Hematopoietic multipotent progenitor cell (in vitro differentiated cells): ENCODE results near the gene NPR3. TPM values are rescaled to one million over a fixed set of nuclear protein-coding genes. Genes with fewer than 3 reads are reported as not detected.
"Not testable (repeated sequence)": the region's sequence is repeated elsewhere in the genome, so short reads cannot be mapped to it uniquely, and the experiment has no call there.

Source experiments
- DNase-seq, 3 donors: peaks; one replicate each; pipeline ENCODE4 v3.0.0-alpha.2; 2011 to 2015; ENCODE audit warnings: low read depth in 2 of 3, low spot score in 2 of 3
- total RNA-seq: library from RNA; depleted of rRNA; stranded (reverse); fragments of >200 nt; gene quantifications from one replicate; pipeline ENCODE4 v1.2.3, GENCODE V29; 2012

The NPR3 gene
- total RNA-seq, 1 donor = 360 TPM

DNA sequence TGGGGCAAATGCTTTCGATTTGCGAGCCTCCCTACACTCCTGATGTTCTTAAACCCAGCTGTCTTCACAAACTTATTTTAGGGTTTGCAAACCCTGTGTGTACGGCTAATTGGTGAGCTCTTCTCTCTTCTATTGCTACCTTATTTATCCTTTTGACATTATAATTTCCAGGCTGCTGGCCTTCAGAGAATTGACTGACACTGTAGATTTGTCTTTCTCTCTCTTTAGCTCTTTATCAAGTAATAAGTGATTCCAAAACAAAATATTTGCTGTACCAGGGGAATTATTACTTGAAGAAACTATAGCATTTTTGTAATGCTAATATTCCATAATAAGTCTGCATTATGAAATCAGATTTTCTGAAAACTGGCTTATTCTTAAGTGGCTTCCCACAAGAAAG is 92.5 kb downstream of the NPR3 start:
- no peak for DNase-seq

DNA sequence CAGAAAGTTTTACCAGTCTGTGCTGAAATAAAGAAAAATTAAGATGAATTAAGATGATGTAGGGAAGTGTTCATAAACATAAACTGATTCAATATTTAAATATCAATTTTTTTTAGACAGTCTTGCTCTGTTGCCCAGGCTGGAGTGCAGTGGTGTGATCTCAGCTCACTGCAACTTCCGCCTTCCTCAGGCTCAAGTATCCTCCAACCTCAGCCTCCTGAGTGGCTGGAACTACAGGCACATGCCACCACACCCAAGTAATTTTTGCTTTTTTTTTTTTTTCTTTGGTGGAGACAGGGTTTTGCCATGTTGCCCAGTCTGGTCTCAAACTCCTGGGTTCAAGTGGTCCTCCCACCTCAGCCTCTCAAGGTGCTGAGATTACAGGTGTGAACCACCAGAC is 94.3 kb downstream of the NPR3 start:
- not testable (repeated sequence) for DNase-seq

DNA sequence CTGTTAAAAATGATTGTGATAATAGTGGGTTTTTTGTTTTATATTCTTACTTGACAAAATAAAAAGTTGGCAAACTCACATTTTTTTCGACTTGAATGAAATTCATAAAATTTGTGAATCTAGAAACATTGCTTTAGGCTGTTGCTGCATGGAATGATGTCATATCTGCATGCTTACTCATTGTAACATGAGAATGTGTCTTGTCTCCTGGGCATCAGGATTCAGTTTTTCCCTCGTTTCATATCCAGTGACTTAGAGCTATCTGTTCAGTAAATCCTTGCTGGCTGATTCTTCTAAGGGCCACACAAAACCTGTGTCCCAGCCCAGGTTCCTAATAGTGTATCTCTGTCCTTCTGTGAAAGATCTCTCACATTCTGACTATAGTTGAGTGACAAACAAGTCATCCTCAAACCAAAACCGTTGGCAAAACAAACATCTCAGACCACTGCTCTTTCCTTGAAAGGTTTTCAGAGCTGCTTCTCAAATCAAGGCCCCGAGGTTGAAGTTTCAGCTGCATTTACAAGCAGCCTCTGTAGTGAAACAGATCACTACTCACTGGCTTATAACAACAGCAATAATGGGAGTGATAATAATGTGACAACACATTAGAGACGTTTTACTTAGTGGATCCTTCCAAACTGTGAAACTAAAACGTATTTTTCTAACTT is 95.0 kb downstream of the NPR3 start:
- no peak for DNase-seq

DNA sequence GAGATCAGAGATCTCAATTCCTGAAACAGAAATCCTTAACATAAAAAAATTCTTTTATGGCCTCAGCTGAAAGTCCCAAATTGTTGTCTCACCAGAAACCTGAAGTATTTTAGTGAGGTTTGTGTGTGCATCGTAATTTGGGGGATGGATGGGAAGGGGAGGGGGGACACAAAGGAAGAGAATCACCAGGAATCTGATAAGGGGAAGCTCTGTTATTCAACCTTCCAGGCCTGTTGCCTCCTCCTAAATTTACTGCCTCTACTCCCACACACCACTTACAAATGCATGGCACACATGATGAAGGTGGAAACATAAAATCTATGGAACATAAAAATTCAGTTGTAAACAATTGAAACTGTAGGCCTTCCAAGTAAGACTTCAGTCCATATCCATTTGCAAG is 97.7 kb downstream of the NPR3 start:
- no peak for DNase-seq

DNA sequence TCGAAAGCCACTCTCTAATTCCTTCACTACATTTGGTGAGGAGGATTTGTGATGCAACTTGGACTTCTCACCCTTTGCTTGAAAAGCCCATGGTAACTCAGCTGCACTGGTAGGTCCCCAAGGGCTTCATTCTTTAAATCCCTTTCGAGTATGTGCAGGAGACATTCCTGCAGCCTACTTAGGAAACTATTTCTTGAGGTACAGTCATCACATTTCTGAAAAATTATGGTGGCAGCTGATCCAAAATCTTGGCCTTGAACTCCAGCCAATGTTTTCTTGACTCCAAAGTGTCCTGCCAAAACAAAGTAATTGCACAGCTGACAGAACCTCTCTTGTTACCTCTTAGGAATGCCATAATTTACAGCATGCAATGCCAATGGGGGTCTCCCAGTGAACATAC is 99.7 kb downstream of the NPR3 start:
- DNase-seq = no peak

DNA sequence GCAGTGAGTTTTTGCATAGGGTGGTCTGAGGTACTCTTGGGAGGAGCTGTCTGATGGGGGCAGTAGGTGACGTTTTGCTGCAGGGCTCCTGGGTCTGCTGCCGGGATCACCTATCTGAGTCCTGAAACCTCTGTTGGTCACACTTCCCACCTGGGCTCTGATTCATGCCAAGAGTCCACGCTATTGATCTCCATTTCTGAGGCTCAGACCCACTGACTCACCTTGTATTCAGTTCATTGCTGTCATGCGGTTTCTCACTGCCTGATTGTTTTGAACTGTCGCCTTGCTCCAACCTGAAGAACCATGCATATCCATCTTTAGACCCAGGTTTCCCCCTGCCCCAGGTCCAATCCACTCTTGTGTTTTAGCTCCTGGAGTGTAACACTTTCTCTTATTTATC is 101.3 kb downstream of the NPR3 start:
- no peak for DNase-seq

DNA sequence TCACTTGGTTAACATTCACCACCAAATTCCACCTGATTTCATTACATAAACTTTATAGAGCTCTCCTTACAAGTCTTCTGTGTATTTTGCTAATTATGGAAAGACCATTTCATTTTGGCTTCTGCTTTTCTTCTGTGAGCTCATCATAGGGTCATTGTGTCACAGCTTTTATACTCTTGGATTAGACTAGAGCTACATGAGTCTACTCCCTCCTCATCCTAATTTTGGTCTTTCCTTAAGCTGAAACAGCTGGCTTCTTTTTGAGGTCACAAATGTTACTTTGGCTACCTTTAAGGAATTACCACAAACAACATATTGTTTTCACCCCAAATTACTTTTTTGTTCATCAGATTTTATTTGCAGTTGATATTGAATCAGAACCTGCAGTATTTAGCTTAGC is 103.0 kb downstream of the NPR3 start:
- no peak for DNase-seq

DNA sequence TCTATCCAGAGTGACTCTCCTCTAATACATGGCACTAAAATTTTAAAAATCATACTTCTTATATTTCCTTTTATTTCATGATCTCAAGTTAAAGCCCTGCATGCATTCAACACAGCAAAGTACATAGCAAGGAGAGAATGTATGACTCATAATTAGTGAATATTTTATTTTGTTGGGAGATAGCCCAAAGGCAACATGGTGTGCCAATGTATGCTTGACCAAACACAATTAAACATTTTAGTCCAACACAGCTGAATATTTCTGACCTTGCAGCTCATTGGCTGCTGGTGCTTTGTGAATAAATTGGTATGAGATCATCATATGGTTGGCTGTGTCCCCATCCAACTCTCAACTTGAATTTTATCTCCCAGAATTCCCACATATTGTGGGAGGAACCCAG is 103.5 kb downstream of the NPR3 start:
- no peak for DNase-seq

DNA sequence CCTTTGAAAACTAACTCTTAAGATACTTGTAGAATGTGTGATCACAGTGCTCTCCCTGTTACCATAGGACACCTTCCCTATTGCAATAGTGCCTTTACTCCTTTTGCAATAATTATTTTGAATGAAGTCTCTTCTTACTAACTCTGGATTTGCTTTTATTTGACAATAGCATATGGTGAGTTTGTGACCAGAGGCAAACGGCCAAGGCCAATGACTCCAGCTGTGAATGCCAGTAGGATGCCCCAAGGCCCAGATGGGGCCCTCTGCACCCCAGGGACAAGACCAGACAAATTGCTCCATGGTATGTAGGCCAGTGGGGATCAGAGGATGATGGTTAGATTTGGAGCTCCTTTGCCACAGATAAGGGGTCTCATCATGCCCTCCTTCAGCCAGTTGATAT is 116.9 kb downstream of the NPR3 start:
- no peak for DNase-seq

DNA sequence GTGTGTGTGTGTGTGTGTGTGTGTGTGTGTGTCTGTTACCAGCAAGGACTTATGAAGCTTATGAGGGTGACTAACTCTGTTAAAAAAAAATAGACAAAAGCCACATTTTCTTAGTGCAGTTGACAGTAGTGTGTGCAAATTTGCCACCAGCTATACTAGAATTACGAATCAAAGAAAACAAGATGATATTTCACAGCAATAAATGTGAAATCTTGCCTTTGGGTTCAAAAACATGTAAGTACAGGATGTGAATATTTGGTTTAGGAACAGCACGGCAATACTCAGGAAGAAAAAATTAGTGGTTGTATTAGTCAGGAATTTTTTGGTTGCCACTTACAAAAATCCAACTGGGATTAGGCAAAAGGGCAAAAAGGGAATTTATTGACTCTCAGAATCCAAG is 117.4 kb downstream of the NPR3 start:
- no peak for DNase-seq

DNA sequence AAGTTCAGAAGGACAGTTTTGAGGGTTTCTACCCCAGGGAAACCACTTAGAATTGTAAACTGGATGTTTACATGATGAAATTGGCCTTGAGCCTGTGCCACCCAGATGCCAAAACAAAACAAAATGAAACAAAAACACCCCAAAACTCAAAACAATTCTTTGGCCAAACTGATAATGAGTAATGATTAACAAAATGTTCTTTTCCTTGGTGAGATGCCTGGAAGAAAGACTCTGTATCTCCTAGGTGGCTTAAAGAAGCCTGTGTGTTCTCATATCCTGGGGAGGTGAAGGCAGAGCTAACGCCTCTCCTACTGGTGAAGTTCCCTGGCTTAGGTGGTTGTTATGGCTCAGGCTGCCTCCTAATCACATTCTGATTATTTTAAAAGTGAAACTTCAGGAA is 120.5 kb downstream of the NPR3 start:
- DNase-seq = no peak

DNA sequence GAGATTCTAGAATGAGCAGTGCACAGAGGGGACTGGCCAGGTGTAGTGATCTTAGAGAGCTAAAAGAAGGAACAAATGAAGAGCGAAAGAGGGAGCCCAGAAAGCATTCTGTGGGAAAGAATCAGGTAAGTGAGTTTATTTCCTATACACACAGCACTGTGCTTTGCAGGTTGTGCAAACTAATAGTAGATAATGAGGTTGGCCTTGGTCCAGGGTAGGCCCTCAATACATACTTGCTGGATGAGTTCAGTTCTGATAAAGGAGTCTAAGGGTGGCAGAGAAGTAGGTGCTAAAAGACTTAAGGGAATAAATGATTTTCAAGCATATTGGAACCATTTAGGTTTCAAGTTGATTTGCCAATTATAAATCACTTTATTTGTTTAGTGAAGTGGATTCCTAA is 122.0 kb downstream of the NPR3 start:
- no peak for DNase-seq

DNA sequence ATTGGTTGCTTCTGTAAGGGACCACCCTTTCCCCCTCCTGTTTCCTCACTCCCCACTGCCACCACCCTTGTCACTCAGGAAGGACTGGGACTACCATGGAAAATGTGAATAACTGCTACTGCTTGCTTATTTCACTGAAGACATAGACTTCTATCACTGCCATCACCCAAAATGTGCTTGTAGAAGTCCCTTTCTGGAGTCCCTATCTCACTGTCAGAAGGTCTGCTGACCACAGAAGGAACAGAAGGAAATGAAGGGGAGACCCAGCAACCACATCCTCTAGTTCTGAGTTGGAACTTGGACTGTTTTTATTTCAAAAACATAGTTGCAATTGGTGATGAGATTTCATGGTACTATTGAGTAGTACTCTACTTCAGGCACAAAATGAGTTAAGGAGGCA is 122.5 kb downstream of the NPR3 start:
- DNase-seq = peak in 2 of 3 donors; percentile 50 to 85

DNA sequence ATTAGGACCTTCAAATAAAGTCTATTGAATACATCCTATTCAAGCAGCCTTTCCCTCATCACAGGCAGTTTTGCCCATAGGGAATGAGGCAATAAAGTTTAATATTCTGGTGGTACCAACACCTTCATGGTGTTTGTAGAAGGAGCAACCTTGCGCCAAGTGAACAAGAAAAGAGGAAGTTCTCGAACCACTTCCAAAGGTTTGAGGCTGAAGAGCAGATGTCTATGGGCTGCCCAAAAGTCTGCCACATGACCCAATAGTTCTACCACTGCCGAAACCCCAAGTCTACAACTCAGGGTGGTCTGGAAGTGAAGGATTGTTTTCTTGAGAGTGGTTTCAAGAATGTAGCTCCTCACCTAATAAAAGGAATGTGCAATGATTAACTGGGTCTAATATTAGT is 123.1 kb downstream of the NPR3 start:
- peak in 1 of 3 donors; percentile 70 for DNase-seq

DNA sequence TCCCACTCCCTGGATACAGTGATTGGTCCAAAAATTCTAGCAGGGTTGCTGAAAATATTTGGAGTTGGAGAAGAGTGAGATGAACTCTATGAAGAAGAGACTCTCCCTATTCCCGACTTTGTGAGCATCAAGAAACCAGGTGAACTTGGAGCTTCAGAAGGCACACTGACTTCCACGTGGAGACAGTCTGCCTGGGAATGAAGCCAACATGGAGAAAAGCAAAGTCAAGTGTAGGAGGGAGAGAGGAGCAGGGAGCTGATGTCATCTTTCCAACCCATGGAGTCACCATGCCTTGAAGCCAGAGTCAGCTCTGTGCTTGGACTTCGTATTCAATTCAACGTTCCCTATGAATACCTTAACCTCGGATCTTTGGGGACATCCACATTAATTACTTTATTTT is 125.1 kb downstream of the NPR3 start:
- no peak for DNase-seq

DNA sequence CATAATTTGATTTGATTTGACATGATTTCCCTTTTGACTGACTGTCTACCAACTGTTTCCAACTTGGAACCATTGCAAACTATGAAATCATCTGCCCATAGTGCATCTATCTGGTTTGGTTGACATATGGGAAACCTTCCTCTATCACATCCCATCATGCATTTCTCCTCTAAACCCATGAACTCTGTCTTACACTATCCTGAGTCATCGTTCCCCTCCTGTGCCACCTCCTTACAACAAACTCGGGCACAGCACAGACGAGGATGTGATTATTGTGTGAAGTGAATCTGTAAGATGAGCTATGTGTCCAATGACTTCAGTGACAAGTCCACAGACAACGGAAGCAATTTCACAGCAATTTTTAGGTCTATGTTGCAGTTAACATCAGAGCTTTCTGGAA is 126.1 kb downstream of the NPR3 start:
- DNase-seq = no peak

DNA sequence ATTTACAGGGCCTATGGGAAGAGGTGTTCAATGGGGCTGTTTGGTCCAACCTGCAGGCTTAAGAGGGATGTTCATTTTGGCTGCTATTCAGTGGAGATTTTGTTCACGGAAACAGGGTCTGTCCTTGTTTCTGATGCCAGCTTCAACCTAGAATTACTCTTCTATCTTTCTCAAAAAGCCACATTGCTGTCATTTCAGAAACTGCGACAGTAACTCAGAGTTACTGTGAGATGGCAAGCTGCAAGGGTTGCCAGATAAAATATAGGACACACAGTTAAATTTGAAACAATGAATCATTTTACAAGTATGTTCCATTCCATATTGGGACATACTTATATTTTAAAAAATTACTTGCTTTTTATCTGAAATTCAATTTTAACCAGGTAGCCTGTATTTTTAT is 128.0 kb downstream of the NPR3 start:
- DNase-seq = no peak

DNA sequence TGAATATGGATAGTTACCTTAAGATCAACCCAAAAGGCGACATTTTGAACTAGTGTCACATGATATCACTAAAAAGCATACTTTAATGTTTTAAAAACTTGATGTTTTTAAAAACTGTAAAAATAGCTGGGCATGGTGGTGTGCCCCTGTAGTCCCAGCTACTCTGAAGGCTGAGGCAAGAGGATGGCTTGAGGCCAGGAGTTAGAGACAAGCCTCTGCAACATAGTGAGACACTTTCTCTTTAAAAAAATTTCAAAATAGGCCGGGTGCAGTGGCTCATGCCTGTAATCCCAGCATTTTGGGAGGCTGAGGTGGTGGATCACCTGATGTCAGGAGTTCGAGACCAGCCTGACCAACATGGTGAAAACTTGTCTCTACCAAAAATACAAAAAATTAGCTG is 129.5 kb downstream of the NPR3 start:
- DNase-seq = no peak

Other genes with a start within 250 kb of the NPR3 start
- gene SUB1, start 125.8 kb upstream of the NPR3 start, total RNA-seq = 36.6 TPM